Measurements from ENCODE around the gene CILP.

Gene CILP

DNA sequence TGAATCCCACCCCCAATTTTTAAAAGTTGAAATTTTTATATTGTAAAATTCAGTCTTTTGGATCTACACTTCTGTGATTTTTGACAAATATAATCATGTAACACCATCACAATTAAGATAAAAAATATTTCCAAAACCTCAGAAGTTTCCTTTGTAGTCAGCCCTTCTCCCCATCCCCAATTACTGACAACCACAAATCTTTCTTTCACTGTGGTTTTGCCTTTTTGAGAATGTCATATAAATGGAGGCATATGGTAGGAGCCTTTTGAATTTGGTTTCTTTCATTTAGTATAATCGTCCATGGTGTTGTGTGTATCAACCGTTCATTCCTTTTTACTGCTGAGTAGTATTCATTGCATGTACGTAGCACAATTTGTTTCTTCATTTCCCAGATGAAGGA, 7.9 kb upstream of the CILP start:
- TF ChIP-seq, protein P1, sequence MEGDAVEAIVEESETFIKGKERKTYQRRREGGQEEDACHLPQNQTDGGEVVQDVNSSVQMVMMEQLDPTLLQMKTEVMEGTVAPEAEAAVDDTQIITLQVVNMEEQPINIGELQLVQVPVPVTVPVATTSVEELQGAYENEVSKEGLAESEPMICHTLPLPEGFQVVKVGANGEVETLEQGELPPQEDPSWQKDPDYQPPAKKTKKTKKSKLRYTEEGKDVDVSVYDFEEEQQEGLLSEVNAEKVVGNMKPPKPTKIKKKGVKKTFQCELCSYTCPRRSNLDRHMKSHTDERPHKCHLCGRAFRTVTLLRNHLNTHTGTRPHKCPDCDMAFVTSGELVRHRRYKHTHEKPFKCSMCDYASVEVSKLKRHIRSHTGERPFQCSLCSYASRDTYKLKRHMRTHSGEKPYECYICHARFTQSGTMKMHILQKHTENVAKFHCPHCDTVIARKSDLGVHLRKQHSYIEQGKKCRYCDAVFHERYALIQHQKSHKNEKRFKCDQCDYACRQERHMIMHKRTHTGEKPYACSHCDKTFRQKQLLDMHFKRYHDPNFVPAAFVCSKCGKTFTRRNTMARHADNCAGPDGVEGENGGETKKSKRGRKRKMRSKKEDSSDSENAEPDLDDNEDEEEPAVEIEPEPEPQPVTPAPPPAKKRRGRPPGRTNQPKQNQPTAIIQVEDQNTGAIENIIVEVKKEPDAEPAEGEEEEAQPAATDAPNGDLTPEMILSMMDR (IDR thresholded peaks at IDR 0.05; ENCODE audit: extremely low read depth, missing control alignments): no peak
- DNase-seq (ENCODE audit: low spot score): no peak

- DNase-seq (ENCODE audit: low spot score): no peak
Measured at GRCh38 chr15:65217526-65218482, 6.5 kb upstream of the CILP start.

GRCh38 chr15:65215496-65215895, 4.2 kb upstream of the CILP start:
- TF ChIP-seq, protein P1 (IDR thresholded peaks at IDR 0.05; ENCODE audit: extremely low read depth, missing control alignments): no peak
- no peak for DNase-seq (ENCODE audit: low spot score)

More at GRCh38 chr15:65217526-65218482, 6.5 kb upstream of the CILP start:
- TF ChIP-seq, protein P1 (IDR thresholded peaks at IDR 0.05; ENCODE audit: extremely low read depth, missing control alignments): no peak

DNA sequence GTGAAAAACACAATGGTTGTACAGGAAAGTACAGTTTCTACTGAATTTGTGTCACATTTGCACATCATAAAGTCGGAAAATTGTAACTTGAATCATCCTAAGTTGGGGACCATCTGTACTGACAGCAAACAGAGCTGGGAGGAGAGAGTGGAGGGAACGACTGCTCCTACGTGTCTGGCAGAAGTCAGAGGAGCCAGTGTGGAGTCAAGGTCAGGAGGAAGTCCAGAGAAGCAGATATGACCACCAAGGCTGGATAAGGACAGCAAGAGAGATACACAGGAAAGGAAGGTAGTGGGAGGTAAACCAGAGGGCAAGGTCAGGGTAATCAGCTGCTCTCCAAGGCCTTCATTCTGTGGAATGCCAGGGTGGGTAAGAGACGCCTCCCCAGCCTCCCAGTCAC, 2.7 kb upstream of the CILP start:
- TF ChIP-seq, protein P1 (IDR thresholded peaks at IDR 0.05; ENCODE audit: extremely low read depth, missing control alignments): no peak
- no peak for DNase-seq (ENCODE audit: low spot score)

- TF ChIP-seq, protein P1 (IDR thresholded peaks at IDR 0.05; ENCODE audit: extremely low read depth, missing control alignments): no peak
- no peak for DNase-seq (ENCODE audit: low spot score)
Measured at GRCh38 chr15:65213241-65213640, 2.0 kb upstream of the CILP start.

DNA sequence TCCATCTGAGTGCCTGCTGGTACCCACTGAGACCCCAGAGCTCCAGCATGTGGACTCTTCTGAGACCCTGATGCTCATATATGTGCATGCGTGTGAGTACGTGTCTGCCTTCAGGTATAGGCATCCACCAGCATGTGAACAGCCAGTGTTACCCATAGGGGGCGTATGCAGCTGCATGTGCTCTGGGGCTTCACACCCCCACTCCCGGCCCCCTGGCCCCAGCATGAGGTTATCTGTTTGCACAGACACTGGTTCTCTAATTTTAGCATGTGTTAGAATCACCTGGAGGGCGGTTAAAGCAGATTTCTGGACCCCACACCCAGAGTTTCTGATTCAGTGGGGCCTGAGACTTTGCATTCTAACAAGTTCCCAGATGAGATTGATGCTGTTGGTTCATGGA, 824 bp upstream of the CILP start:
- DNase-seq (ENCODE audit: low spot score): peak; percentile 70

GRCh38 chr15:65211482-65211982, 259 bp upstream of the CILP start:
- TF ChIP-seq, protein P1 (IDR thresholded peaks at IDR 0.05; ENCODE audit: extremely low read depth, missing control alignments): no peak
- no peak for DNase-seq (ENCODE audit: low spot score)

More for the DNA sequence above, 824 bp upstream of the CILP start:
- TF ChIP-seq, protein P1 (IDR thresholded peaks at IDR 0.05; ENCODE audit: extremely low read depth, missing control alignments): peak; percentile 58

All from GM20000 (cell line).